ENCODE results near the gene STAMBPL1. TPM values are rescaled to one million over a fixed set of nuclear protein-coding genes. Genes with fewer than 3 reads are reported as not detected.

Gene STAMBPL1
- total RNA-seq, 1 experiment from 2014 or later: 9.4 TPM

- TF ChIP-seq CTCF (IDR thresholded peaks at IDR 0.05; ENCODE audit: unreplicated experiment): no peak
- H3K4me1 Mint-ChIP-seq (ENCODE audit: low read depth, unreplicated experiment): peaks cover 25% of the 10 kb centered on the region
- peaks cover 3% of the 10 kb centered on the region for H3K9me3 Mint-ChIP-seq (ENCODE audit: low read depth, unreplicated experiment)
- H3K36me3 Mint-ChIP-seq (ENCODE audit: insufficient read depth, unreplicated experiment): peaks cover 6% of the 10 kb centered on the region
- DNase-seq: no peak
- intact Hi-C loops (cut with micrococcal nuclease; ENCODE audit: unreplicated experiment): no loop called here
- CTCF ChIA-PET: no interaction called here
- H3K4me3 Mint-ChIP-seq (ENCODE audit: low read depth, unreplicated experiment): no peak overlapping the region
- no peaks in the 10 kb centered on the region for H3K27me3 Mint-ChIP-seq (ENCODE audit: unreplicated experiment)
- no TSS peak for BruUV-seq (replicated peaks)
- no peak overlapping the region for H3K27ac Mint-ChIP-seq (ENCODE audit: unreplicated experiment)
Measured at GRCh38 chr10:88843171-88843570, 36.9 kb upstream of the STAMBPL1 start.

- CTCF ChIA-PET: interaction anchor here (1.8 kb wide), 1 partner anchor 13 kb away, joined by 4 read pairs; no protein-coding TSS in a partner anchor
- Mint-ChIP-seq H3K9me3 (ENCODE audit: low read depth, unreplicated experiment) (no peaks in the 10 kb centered on the region), H3K4me3 (ENCODE audit: low read depth, unreplicated experiment) (peak overlapping the region; percentile 69), H3K36me3 (ENCODE audit: insufficient read depth, unreplicated experiment) (peaks cover 37% of the 10 kb centered on the region), H3K27me3 (ENCODE audit: unreplicated experiment) (no peaks in the 10 kb centered on the region), H3K27ac (ENCODE audit: unreplicated experiment) (peak overlapping the region; percentile 92), H3K4me1 (ENCODE audit: low read depth, unreplicated experiment) (peaks cover 51% of the 10 kb centered on the region)
- DNase-seq: no peak
- BruUV-seq (replicated peaks): no TSS peak
- no peak for TF ChIP-seq CTCF (IDR thresholded peaks at IDR 0.05; ENCODE audit: unreplicated experiment)
- intact Hi-C loops (cut with micrococcal nuclease; ENCODE audit: unreplicated experiment): loop anchor here (2.0 kb wide), 1 partner anchor 138 kb away; no protein-coding TSS in a partner anchor
Measured at GRCh38 chr10:88848499-88848898, 31.5 kb upstream of the STAMBPL1 start.

GRCh38 chr10:88849234-88849633 lies 30.8 kb upstream of the STAMBPL1 start:
- Mint-ChIP-seq H3K36me3 (ENCODE audit: insufficient read depth, unreplicated experiment) (peaks cover 37% of the 10 kb centered on the region), H3K4me1 (ENCODE audit: low read depth, unreplicated experiment) (peaks cover 58% of the 10 kb centered on the region), H3K27ac (ENCODE audit: unreplicated experiment) (peak overlapping the region; percentile 92), H3K27me3 (ENCODE audit: unreplicated experiment) (no peaks in the 10 kb centered on the region), H3K9me3 (ENCODE audit: low read depth, unreplicated experiment) (no peaks in the 10 kb centered on the region), H3K4me3 (ENCODE audit: low read depth, unreplicated experiment) (peak overlapping the region; percentile 69)
- no peak for DNase-seq
- BruUV-seq (replicated peaks): no TSS peak
- no peak for TF ChIP-seq CTCF (IDR thresholded peaks at IDR 0.05; ENCODE audit: unreplicated experiment)
- CTCF ChIA-PET: interaction anchor here (0.7 to 1.8 kb wide), 2 partner anchors 14 to 734 kb away, joined by 3 to 4 read pairs; no protein-coding TSS in a partner anchor
- intact Hi-C loops (cut with micrococcal nuclease; ENCODE audit: unreplicated experiment): loop anchor here (2.0 kb wide), 1 partner anchor 138 kb away; no protein-coding TSS in a partner anchor

GRCh38 chr10:88850712-88851111 lies 29.3 kb upstream of the STAMBPL1 start:
- CTCF ChIA-PET: interaction anchor here (1.3 kb wide), 1 partner anchor 11 kb away, joined by 3 read pairs; no protein-coding TSS in a partner anchor
- Mint-ChIP-seq H3K36me3 (ENCODE audit: insufficient read depth, unreplicated experiment) (peaks cover 34% of the 10 kb centered on the region), H3K4me3 (ENCODE audit: low read depth, unreplicated experiment) (peak overlapping the region; percentile 74), H3K9me3 (ENCODE audit: low read depth, unreplicated experiment) (no peaks in the 10 kb centered on the region), H3K4me1 (ENCODE audit: low read depth, unreplicated experiment) (peaks cover 62% of the 10 kb centered on the region), H3K27me3 (ENCODE audit: unreplicated experiment) (no peaks in the 10 kb centered on the region), H3K27ac (ENCODE audit: unreplicated experiment) (peak overlapping the region; percentile 92)
- no peak for TF ChIP-seq CTCF (IDR thresholded peaks at IDR 0.05; ENCODE audit: unreplicated experiment)
- DNase-seq: no peak
- BruUV-seq (replicated peaks): no TSS peak
- intact Hi-C loops (cut with micrococcal nuclease; ENCODE audit: unreplicated experiment): no loop called here
